ENCODE data around the gene CST3.

Gene CST3

GRCh38 chr20:23595941-23596340 lies 41.8 kb downstream of the CST3 start:
- no peak for DNase-seq

DNA sequence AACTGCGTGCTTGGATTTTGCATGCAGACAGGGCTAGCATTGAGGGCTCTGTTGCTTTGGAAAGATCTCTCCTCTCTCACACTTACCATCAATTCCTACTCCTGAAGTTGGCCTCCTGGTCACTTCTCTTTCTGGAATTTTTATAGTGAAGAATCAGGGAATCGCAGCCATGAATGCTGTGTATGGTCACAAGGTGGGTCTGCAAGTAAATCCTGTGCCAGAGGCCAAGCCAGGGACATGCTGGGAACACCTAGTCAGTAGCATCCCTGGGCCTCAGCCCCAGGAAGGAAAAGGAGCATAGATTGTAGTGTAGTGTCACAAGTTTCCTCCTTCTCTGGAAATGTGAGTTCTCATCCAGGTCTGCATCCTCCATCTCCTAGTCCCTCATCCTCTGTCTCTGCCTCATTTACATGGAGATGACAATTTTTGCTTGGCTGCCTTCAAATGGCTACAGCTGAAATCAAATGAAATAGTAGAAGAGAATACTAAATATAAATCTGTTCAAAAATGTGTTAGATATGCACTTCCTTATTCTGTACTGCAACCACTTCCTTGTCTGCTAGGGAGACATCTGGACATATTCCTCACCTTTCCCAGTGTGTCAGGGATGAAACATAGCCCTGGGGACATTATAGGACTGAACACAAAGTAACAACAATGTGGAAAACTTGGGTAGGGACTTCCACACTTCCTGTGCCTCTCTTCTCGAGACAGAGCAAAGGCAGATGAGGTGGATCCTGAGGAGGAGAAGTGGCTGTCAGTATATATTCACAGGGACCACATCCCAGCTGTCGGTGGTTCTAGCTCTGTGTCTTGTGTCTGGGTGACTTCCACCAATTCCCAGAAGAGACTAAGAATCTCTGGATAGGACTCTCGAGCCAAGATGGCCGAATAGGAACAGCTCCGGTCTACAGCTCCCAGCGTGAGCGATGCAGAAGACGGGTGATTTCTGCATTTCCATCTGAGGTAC lies 49.0 kb downstream of the CST3 start:
- DNase-seq = no peak

- DNase-seq = no peak
Measured at GRCh38 chr20:23587631-23588030, 50.1 kb downstream of the CST3 start.

GRCh38 chr20:23586735-23587525 lies 50.8 kb downstream of the CST3 start:
- DNase-seq = no peak

DNA sequence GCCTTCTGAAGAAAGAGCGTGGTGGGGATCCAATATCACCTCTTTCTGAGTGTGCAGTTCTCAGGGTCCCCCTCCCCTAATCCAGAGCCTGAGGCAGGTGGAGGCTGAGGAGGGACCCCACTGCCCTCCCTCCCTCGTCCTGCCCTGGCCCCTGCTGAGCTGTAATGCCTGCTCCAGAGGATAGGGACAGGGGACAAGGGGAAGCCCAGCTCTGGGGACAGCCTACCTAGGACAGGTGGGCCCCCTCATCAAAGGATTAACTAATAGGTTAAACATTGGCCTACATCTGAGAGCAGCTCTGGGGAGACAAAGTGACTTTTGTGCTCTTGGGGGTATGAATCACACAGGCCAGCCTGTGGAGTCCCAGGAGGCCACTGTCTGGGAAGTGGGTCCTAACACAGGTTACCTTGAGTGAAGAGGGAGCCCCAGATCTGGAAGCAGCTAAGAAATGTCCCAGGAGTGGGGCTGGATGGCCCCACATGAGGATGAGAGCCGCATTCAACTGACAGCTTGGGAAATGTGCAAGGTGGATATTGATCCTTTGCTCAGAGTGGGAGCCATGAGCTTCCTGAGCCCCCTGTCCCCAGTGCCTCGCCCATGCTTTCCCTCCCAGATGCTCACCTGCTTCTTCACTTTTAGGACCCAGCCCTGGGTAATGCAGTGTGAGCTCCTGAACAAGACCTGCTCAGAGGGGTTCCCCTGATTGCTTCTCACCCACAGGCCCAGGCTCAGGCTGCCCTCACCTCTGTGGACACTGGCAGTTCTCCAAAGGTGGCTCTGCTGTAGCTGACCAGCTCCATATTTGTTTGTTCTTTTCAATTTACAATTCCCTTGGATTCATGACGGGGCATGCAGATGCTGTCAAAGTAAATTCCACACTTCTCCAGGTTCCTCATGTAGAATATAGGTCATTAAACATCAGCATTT lies 51.7 kb downstream of the CST3 start:
- DNase-seq = no peak

- DNase-seq = no peak
Measured at GRCh38 chr20:23585449-23585807, 52.3 kb downstream of the CST3 start.

- no peak for DNase-seq
Measured at GRCh38 chr20:23584434-23585199, 53.1 kb downstream of the CST3 start.
